Uterus (tissue), 4 donors: ENCODE data around the gene TOB1. TPM values are rescaled to one million over a fixed set of nuclear protein-coding genes. Genes with fewer than 3 reads are reported as not detected.
"Not testable (repeated sequence)": the region's sequence is repeated elsewhere in the genome, so short reads cannot be mapped to it uniquely, and the experiment has no call there.

Experiments used
- DNase-seq, 2 donors: peaks; one replicate each; pipeline ENCODE4 v3.0.0-alpha.2; 2019 to 2020
- H3K27ac ChIP-seq, 2 donors: fragments of 200-600 bp; sonication (generic); 1 replicate in 1 of 2; 2 replicates in 1 of 2; pipeline ENCODE4 v1.5.1; 2016 to 2018
- H3K27me3 ChIP-seq, 2 donors: fragments of 200-600 bp; sonication (generic); one replicate each; pipeline ENCODE4 v1.5.1; 2018 to 2019; ENCODE audit warnings: control low read depth in 1 of 2
- H3K36me3 ChIP-seq, 2 donors: fragments of 200-600 bp; sonication (generic); one replicate each; pipeline ENCODE4 v1.5.1; 2019; ENCODE audit warnings: control low read depth in 1 of 2
- H3K4me1 ChIP-seq, 2 donors: fragments of 200-600 bp; sonication (generic); one replicate each; pipeline ENCODE4 v1.5.1; 2018 to 2019; ENCODE audit warnings: control low read depth in 1 of 2
- H3K4me3 ChIP-seq, 2 donors: fragments of 200-600 bp; sonication (generic); 1 replicate in 1 of 2; 2 replicates in 1 of 2; pipeline ENCODE4 v1.5.1; 2018 to 2019; ENCODE audit warnings: mild to moderate bottlenecking in 1 of 2
- H3K9me3 ChIP-seq, 2 donors: fragments of 200-600 bp; sonication (generic); one replicate each; pipeline ENCODE4 v1.5.1; 2019; ENCODE audit warnings: control low read depth in 1 of 2
- POLR2A ChIP-seq, 2 donors: fragments of 450-650 bp; IDR thresholded peaks; one replicate each; pipeline ENCODE4 v1.6.1; 2016; ENCODE audit warnings: antibody characterized with exemption in 2 of 2, mild to moderate bottlenecking in 1 of 2, moderate library complexity in 1 of 2
- intact Hi-C: fragments of 100-400 bp; cut with DNase I; formaldehyde crosslinking; loops from one replicate; pipeline ENCODE4 v1.15.1; 2023; ENCODE audit warnings: low total_unique reads
- total RNA-seq, 4 donors: library from RNA; depleted of rRNA in 3 of 4; stranded (reverse); fragments of >200 nt in 3 of 4; gene quantifications; one replicate each; pipeline versions ENCODE4 v1.1.0 to v1.2.4, GENCODE V29; 2014 to 2023
- TF ChIP-seq, protein P1 (sequence below), 4 experiments: fragments of 200-600 bp in 2 of 4; fragments of 450-650 bp in 2 of 4; sonication (generic) in 2 of 4; IDR thresholded peaks; one replicate each; pipeline ENCODE4 v1.5.1; 2016 to 2019; ENCODE audit warnings: antibody characterized with exemption in 4 of 4, mild to moderate bottlenecking in 2 of 4, moderate library complexity in 1 of 4
- donor health status: DM: yes; HTN: yes; CAD: no.

Gene TOB1
- total RNA-seq, 4 donors from 2014 or later = 16.5 to 64.3 (median 27.5) TPM

DNA sequence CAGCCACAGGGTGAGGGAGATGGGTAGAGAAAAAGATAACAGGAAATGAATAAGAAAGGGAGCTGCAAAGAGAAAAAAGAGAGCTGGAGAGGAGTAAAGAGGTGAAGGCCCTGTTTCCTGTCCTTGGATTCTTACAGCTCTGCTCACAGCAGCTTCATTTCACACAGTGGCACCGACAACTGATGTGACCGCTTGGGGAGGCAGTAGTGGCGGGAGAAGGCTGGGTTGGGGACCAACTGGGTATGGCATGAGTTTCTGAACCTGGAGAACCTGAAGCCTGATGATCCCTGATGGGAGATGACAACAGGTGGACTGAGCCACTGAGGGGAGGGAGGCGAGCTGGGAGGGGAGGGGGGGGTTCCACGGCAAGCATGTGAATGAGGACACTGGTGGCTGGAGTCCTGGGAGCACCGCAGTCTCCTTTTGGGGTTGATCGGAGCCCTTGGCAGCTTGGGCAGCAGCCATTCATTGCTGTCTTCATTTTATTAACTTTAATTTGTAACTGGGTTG is 34.3 kb upstream of the TOB1 start:
- Histone ChIP-seq H3K27ac (no peak overlapping the region), H3K9me3 (no peaks in the 10 kb centered on the region), H3K4me1 (peaks cover 3 to 9% of the 10 kb centered on the region in 2 donors), H3K36me3 (no peaks in the 10 kb centered on the region), H3K27me3 (no peaks in the 10 kb centered on the region), H3K4me3 (no peak overlapping the region)
- TF ChIP-seq POLR2A (IDR thresholded peaks at IDR 0.05) = no peak
- TF ChIP-seq, protein P1, sequence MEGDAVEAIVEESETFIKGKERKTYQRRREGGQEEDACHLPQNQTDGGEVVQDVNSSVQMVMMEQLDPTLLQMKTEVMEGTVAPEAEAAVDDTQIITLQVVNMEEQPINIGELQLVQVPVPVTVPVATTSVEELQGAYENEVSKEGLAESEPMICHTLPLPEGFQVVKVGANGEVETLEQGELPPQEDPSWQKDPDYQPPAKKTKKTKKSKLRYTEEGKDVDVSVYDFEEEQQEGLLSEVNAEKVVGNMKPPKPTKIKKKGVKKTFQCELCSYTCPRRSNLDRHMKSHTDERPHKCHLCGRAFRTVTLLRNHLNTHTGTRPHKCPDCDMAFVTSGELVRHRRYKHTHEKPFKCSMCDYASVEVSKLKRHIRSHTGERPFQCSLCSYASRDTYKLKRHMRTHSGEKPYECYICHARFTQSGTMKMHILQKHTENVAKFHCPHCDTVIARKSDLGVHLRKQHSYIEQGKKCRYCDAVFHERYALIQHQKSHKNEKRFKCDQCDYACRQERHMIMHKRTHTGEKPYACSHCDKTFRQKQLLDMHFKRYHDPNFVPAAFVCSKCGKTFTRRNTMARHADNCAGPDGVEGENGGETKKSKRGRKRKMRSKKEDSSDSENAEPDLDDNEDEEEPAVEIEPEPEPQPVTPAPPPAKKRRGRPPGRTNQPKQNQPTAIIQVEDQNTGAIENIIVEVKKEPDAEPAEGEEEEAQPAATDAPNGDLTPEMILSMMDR (IDR thresholded peaks at IDR 0.05) = no peak
- intact Hi-C loops = no loop called here
- DNase-seq = no peak

DNA sequence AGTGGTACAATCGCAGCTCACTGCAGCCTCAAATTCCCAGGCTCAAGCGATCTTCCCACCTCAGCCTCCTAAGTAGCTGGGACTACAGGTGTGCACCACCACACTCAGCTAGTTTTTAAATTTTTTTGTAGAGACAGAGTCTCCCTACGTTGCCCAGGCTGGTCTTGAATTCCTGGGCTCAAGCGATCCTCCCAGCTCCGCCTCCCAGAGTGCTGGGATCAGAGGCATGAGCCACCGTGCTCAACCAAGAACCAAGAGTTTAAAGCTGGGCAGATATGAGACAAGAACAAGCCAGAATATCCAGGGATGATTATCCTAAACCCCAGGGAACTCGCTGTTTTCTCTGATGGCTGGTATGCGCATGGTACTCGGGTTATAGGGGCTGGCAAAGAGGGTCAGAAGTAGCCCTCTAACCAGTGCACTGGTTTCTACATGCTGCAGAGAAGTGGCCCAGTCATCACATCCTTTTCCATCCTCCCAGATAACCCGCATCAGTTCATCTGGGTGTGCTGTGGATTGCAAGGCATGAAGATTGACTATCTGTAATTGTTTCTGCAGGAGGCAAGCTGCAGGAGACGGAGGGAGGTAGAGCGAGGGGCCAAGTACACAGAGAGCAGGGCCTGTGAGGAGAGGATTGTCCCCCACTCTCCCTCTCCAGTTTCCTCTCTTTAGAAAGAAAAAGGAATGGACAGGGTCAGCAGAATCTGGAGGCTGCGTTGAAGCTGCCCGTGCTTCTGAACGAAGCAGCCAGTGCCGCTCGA is 33.6 kb upstream of the TOB1 start:
- Histone ChIP-seq H3K36me3 (no peaks in the 10 kb centered on the region), H3K9me3 (no peaks in the 10 kb centered on the region), H3K4me1 (peaks cover 0 to 4% of the 10 kb centered on the region in 2 donors), H3K27me3 (no peaks in the 10 kb centered on the region), H3K27ac (no peak overlapping the region), H3K4me3 (no peak overlapping the region)
- TF ChIP-seq, protein P1 (IDR thresholded peaks at IDR 0.05) = no peak
- no peak for TF ChIP-seq POLR2A (IDR thresholded peaks at IDR 0.05)
- intact Hi-C loops = no loop called here
- DNase-seq = no peak

GRCh38 chr17:50899005-50899460 is 32.9 kb upstream of the TOB1 start:
- intact Hi-C loops = no loop called here
- Histone ChIP-seq H3K27me3 (no peaks in the 10 kb centered on the region), H3K9me3 (no peaks in the 10 kb centered on the region), H3K27ac (no peak overlapping the region), H3K4me1 (peaks cover 0 to 4% of the 10 kb centered on the region in 2 donors), H3K36me3 (no peaks in the 10 kb centered on the region), H3K4me3 (no peak overlapping the region)
- TF ChIP-seq, protein P1 (IDR thresholded peaks at IDR 0.05) = no peak
- no peak for TF ChIP-seq POLR2A (IDR thresholded peaks at IDR 0.05)
- DNase-seq = no peak

- Histone ChIP-seq H3K4me1 (peaks cover 0 to 4% of the 10 kb centered on the region in 2 donors), H3K36me3 (no peaks in the 10 kb centered on the region), H3K4me3 (no peak overlapping the region), H3K27ac (no peak overlapping the region), H3K27me3 (no peaks in the 10 kb centered on the region), H3K9me3 (no peaks in the 10 kb centered on the region)
- intact Hi-C loops = no loop called here
- no peak for TF ChIP-seq POLR2A (IDR thresholded peaks at IDR 0.05)
- TF ChIP-seq, protein P1 (IDR thresholded peaks at IDR 0.05) = no peak
- no peak for DNase-seq
These were observed 32.3 kb upstream of the TOB1 start for GRCh38 chr17:50898369-50899004.

GRCh38 chr17:50894513-50894912 is 28.4 kb upstream of the TOB1 start:
- H3K36me3 ChIP-seq, intact Hi-C loops, H3K27me3 ChIP-seq, H3K4me3 ChIP-seq, DNase-seq, H3K9me3 ChIP-seq, H3K27ac ChIP-seq, H3K4me1 ChIP-seq: not testable (repeated sequence)
